IMR-90 (cell line): Measurements from ENCODE around the gene BECN2. TPM values are rescaled to one million over a fixed set of nuclear protein-coding genes. Genes with fewer than 3 reads are reported as not detected.

Experiments
- ATAC-seq: fragments of 200-7000 bp; cut with Tn5 transposase; 2 replicates; pipeline ENCODE4 v1.9.1; 2020; ENCODE audit warnings: low read depth, mild to moderate bottlenecking, moderate library complexity
- BruUV-seq: library from RNA; stranded (reverse); fragments of 400-500 nt; replicated peaks from 2 replicates; lab custom pipeline; 2021; lab: Mats Ljungman, UMichigan
- CTCF ChIA-PET: fragments of 300-600 bp; formaldehyde crosslinking; extraction: SDS; loops from one replicate; lab custom pipeline; 2021; ENCODE audit warnings: antibody characterized with exemption; lab: Yijun Ruan, JAX
- POLR2A ChIA-PET: fragments of 300-600 bp; sonication (Branson Sonifier 250); formaldehyde crosslinking; loops from one replicate; lab custom pipeline; 2022; ENCODE audit warnings: antibody characterized with exemption; ENCODE audit not compliant: unreplicated experiment; lab: Charles Lee
- DNase-seq: peaks from one replicate; pipeline ENCODE4 v3.0.0; 2013
- H2AFZ ChIP-seq: replicated peaks from 2 replicates; pipeline ENCODE3; 2013; ENCODE audit warnings: low read length, mild to moderate bottlenecking; ENCODE audit not compliant: poor library complexity
- H2AK5ac ChIP-seq: 2 replicates; pipeline ENCODE4 v1.6.1; 2013; ENCODE audit warnings: low read depth, low read length, inconsistent platforms
- H2AK9ac ChIP-seq: replicated peaks from 2 replicates; pipeline ENCODE3; 2013; ENCODE audit warnings: mild to moderate bottlenecking, low read depth, low read length, moderate library complexity; ENCODE audit not compliant: poor library complexity
- H2BK120ac ChIP-seq: 2 replicates; pipeline ENCODE4 v1.6.1; 2013; ENCODE audit warnings: low read depth, low read length, inconsistent platforms
- H2BK15ac ChIP-seq: 3 replicates; pipeline ENCODE4 v1.6.1; 2013; ENCODE audit warnings: low read depth, low read length, inconsistent platforms
- H2BK20ac ChIP-seq: 2 replicates; pipeline ENCODE4 v1.6.1; 2013; ENCODE audit warnings: low read depth, mild to moderate bottlenecking, inconsistent platforms, low read length, moderate library complexity
- H2BK5ac ChIP-seq: 2 replicates; pipeline ENCODE4 v1.6.1; 2013; ENCODE audit warnings: mild to moderate bottlenecking, low read depth, low read length, inconsistent platforms; ENCODE audit not compliant: poor library complexity, severe bottlenecking
- H3K14ac ChIP-seq: replicated peaks from 2 replicates; pipeline ENCODE4 v1.6.1; 2013; ENCODE audit warnings: low read depth, low read length, inconsistent platforms
- H3K18ac ChIP-seq: 2 replicates; pipeline ENCODE4 v1.6.1; 2013; ENCODE audit warnings: low read depth, low read length, control low read depth
- H3K23ac ChIP-seq: 2 replicates; pipeline ENCODE4 v1.6.1; 2013; ENCODE audit warnings: low read depth, low read length, inconsistent platforms
- H3K27ac ChIP-seq: 2 replicates; pipeline ENCODE4 v1.5.1; 2013; ENCODE audit warnings: mild to moderate bottlenecking, control low read depth, low read length; ENCODE audit not compliant: insufficient read depth
- H3K27me3 ChIP-seq: 2 replicates; pipeline ENCODE4 v1.6.1; 2013; ENCODE audit warnings: low read length; ENCODE audit not compliant: control insufficient read depth, insufficient read depth
- H3K36me3 ChIP-seq: 2 replicates; pipeline ENCODE4 v1.6.1; 2013; ENCODE audit warnings: low read length, mixed read lengths; ENCODE audit not compliant: control insufficient read depth, insufficient read depth
- H3K4ac ChIP-seq: 2 replicates; pipeline ENCODE4 v1.6.1; 2013; ENCODE audit warnings: low read depth, low read length, inconsistent platforms
- H3K4me1 ChIP-seq: 2 replicates; pipeline ENCODE4 v1.6.1; 2013; ENCODE audit warnings: low read length, mixed read lengths; ENCODE audit not compliant: control insufficient read depth, insufficient read depth
- H3K4me2 ChIP-seq: 2 replicates; pipeline ENCODE4 v1.6.1; 2013; ENCODE audit warnings: low read depth, mild to moderate bottlenecking, control low read depth, low read length, moderate library complexity
- H3K4me3 ChIP-seq: 2 replicates; pipeline ENCODE4 v1.5.1; 2013; ENCODE audit warnings: low read depth, mild to moderate bottlenecking, control low read depth, low read length, moderate library complexity; ENCODE audit not compliant: insufficient read depth
- H3K56ac ChIP-seq: 2 replicates; pipeline ENCODE4 v1.6.1; 2013; ENCODE audit warnings: low read length, inconsistent platforms; ENCODE audit not compliant: insufficient read depth; ENCODE audit errors: extremely low read depth
- H3K79me1 ChIP-seq, 2 experiments: 2 replicates each; pipeline ENCODE4 v1.6.1; 2013; ENCODE audit warnings: low read length in 2 of 2, inconsistent platforms in 1 of 2, low read depth in 1 of 2
- H3K9ac ChIP-seq: 2 replicates; pipeline ENCODE4 v1.6.1; 2013; ENCODE audit warnings: low read depth, low read length, control low read depth
- H3K9me1 ChIP-seq: 2 replicates; pipeline ENCODE4 v1.6.1; 2013; ENCODE audit warnings: low read length, inconsistent platforms; ENCODE audit not compliant: insufficient read depth
- H3K9me3 ChIP-seq: 2 replicates; pipeline ENCODE4 v1.6.1; 2013; ENCODE audit warnings: low read length; ENCODE audit not compliant: control insufficient read depth, insufficient read depth
- H4K20me1 ChIP-seq: 2 replicates; pipeline ENCODE4 v1.6.1; 2013; ENCODE audit warnings: low read length, inconsistent platforms; ENCODE audit not compliant: insufficient read depth
- H4K5ac ChIP-seq: 2 replicates; pipeline ENCODE4 v1.6.1; 2013; ENCODE audit warnings: mild to moderate bottlenecking, low read depth, low read length, control low read depth
- H4K8ac ChIP-seq, 2 experiments: 2 replicates each; pipeline ENCODE4 v1.6.1; 2013; ENCODE audit warnings: low read depth in 2 of 2, low read length in 2 of 2, control low read depth in 1 of 2, inconsistent platforms in 1 of 2
- H4K91ac ChIP-seq: 2 replicates; pipeline ENCODE4 v1.6.1; 2013; ENCODE audit warnings: low read depth, low read length, inconsistent platforms; ENCODE audit not compliant: insufficient read depth
- BHLHE40 ChIP-seq: fragments of 150-350 bp; IDR thresholded peaks from 2 replicates; pipeline ENCODE4 v1.6.1; 2016; ENCODE audit warnings: mild to moderate bottlenecking, low read depth, low read length
- CEBPB ChIP-seq: IDR thresholded peaks from 2 replicates; pipeline ENCODE4 v1.6.1; 2012; ENCODE audit warnings: low read depth, low read length, improper control_type of control experiment
- CHD1 ChIP-seq: IDR thresholded peaks from 2 replicates; pipeline ENCODE4 v1.6.1; 2012; ENCODE audit warnings: low read depth, low read length, improper control_type of control experiment
- FOS ChIP-seq: fragments of 150-350 bp; IDR thresholded peaks from 2 replicates; pipeline ENCODE4 v1.6.1; 2016; ENCODE audit warnings: low read depth, low read length
- MAFK ChIP-seq: IDR thresholded peaks from 2 replicates; pipeline ENCODE4 v1.6.1; 2012; ENCODE audit warnings: low read depth, low read length, improper control_type of control experiment
- MAZ ChIP-seq: IDR thresholded peaks from 2 replicates; pipeline ENCODE4 v1.6.1; 2012; ENCODE audit warnings: low read depth, mild to moderate bottlenecking, low read length, improper control_type of control experiment, moderate library complexity, borderline replicate concordance
- MXI1 ChIP-seq: IDR thresholded peaks from 2 replicates; pipeline ENCODE4 v1.6.1; 2012; ENCODE audit warnings: low read depth, mild to moderate bottlenecking, low read length, moderate library complexity, borderline replicate concordance
- NFE2L2 ChIP-seq: fragments of 150-350 bp; IDR thresholded peaks from 2 replicates; pipeline ENCODE4 v1.6.1; 2016; ENCODE audit warnings: low read depth, mild to moderate bottlenecking, low read length
- POLR2A ChIP-seq: IDR thresholded peaks from 2 replicates; pipeline ENCODE4 v1.6.1; 2012; ENCODE audit warnings: mild to moderate bottlenecking, low read depth, low read length
- RAD21 ChIP-seq: IDR thresholded peaks from 2 replicates; pipeline ENCODE4 v1.6.1; 2012; ENCODE audit warnings: low read length, improper control_type of control experiment
- RCOR1 ChIP-seq: IDR thresholded peaks from 2 replicates; pipeline ENCODE4 v1.6.1; 2012; ENCODE audit warnings: mild to moderate bottlenecking, low read length, improper control_type of control experiment; ENCODE audit not compliant: insufficient replicate concordance
- SMC3 ChIP-seq: fragments of 150-350 bp; IDR thresholded peaks from 2 replicates; pipeline ENCODE4 v1.6.1; 2016; ENCODE audit warnings: low read depth, mild to moderate bottlenecking, antibody characterized with exemption, low read length, moderate library complexity
- WGBS, 2 experiments: methylation state at CpG; one replicate each; pipeline versions ENCODE4 v1.1.5 to v1.1.7; 2013; ENCODE audit warnings: missing lambda C conversion rate in 2 of 2; ENCODE audit not compliant: insufficient read length in 1 of 2; ENCODE audit errors: extremely low coverage in 2 of 2; 5-methylcytosine and 5-hydroxymethylcytosine counted together
- dilution Hi-C: fragments of 300-500 bp; cut with HindIII; formaldehyde crosslinking; loops from one replicate; pipeline ENCODE4 v1.14.3; 2018; ENCODE audit warnings: low sequenced_read_pairs; ENCODE audit not compliant: unreplicated experiment
- in situ Hi-C: fragments of 300-500 bp; cut with MboI; formaldehyde crosslinking; loops from 3 replicates; pipeline ENCODE4 v1.14.3; 2019; ENCODE audit warnings: low sequenced_read_pairs, inconsistent platforms, mixed read lengths
- intact Hi-C: fragments of 100-400 bp; cut with micrococcal nuclease; formaldehyde crosslinking; loops from 2 replicates; pipeline ENCODE4 v1.10.0; 2022
- polyA plus RNA-seq, 3 experiments: library from polyadenylated mRNA; depleted of rRNA; stranded (reverse); fragments of >200 nt; gene quantifications; 2 replicates each; pipeline ENCODE4 v1.2.3, GENCODE V29; 2012; ENCODE audit warnings: low replicate concordance in 1 of 3
- total RNA-seq: library from RNA; depleted of rRNA; stranded (reverse); fragments of >200 nt; gene quantifications from 2 replicates; pipeline ENCODE4 v1.2.3, GENCODE V29; 2012
- TF ChIP-seq, protein P1 (sequence below): conservative IDR thresholded peaks from 2 replicates; pipeline ENCODE4 v1.5.1; 2012; ENCODE audit warnings: mild to moderate bottlenecking, low read depth, low read length, improper control_type of control experiment
- TF ChIP-seq, protein P2 (sequence below): fragments of 150-350 bp; IDR thresholded peaks from 2 replicates; pipeline ENCODE4 v1.6.1; 2017; ENCODE audit warnings: mild to moderate bottlenecking, antibody characterized with exemption, low read length, low read depth
- TF ChIP-seq, protein P3 (sequence below): fragments of 150-350 bp; IDR thresholded peaks from 2 replicates; pipeline ENCODE4 v1.6.1; 2016; ENCODE audit warnings: low read depth, mild to moderate bottlenecking, low read length, moderate library complexity, borderline replicate concordance

Gene BECN2
- total and polyA plus RNA-seq, 2 of the 4 experiments (the other 2 are of a cell fraction), result not detected

DNA sequence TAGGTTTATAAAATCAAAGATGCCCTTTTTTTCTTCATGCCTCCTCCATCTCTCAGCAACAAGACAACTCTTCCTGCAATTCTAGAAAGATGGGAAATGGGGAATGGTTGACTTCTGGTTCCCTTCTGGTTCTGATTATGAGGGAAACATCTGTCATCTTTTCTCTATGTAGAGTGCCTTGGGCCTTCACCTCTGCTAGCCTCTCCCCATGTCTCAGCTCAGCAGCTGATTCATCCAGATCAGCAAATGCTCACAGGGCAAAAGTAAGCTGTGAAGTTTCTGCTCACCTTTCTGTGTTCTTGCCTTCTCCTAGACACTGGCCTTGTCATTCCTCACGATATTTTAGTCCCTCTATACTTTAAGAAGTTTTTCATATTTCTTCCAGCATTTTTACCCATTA is 17.8 kb upstream of the BECN2 start:
- Histone ChIP-seq H3K18ac (no peak overlapping the region), H2BK120ac (no peak overlapping the region), H2AK5ac (no peak overlapping the region), H4K8ac (no peak overlapping the region), H2AK9ac (no peak overlapping the region), H3K9me1 (no peaks in the 10 kb centered on the region), H3K14ac (no peak overlapping the region), H3K36me3 (no peaks in the 10 kb centered on the region), H3K9me3 (no peaks in the 10 kb centered on the region), H3K4ac (no peak overlapping the region), H3K4me2 (no peak overlapping the region), H4K20me1 (no peaks in the 10 kb centered on the region), H2AFZ (no peak overlapping the region), H3K27ac (no peak overlapping the region), H4K5ac (no peak overlapping the region), H3K27me3 (no peaks in the 10 kb centered on the region), H3K9ac (no peak overlapping the region), H3K4me1 (no peaks in the 10 kb centered on the region), H2BK5ac (no peak overlapping the region), H3K23ac (no peak overlapping the region), H2BK15ac (no peak overlapping the region), H4K91ac (no peak overlapping the region), H3K4me3 (no peak overlapping the region), H2BK20ac (no peak overlapping the region), H3K56ac (no peak overlapping the region), H3K79me1 (no peaks in the 10 kb centered on the region)
- no peak for ATAC-seq
- POLR2A ChIA-PET, result no interaction called here
- dilution Hi-C loops, result no loop called here
- DNase-seq, result no peak
- TF ChIP-seq RCOR1 (no peak), CHD1 (no peak), RAD21 (no peak), SMC3 (no peak), CEBPB (no peak), BHLHE40 (no peak), FOS (no peak), MXI1 (no peak), POLR2A (no peak), MAZ (no peak), NFE2L2 (no peak), MAFK (no peak)
- TF ChIP-seq, protein P1, sequence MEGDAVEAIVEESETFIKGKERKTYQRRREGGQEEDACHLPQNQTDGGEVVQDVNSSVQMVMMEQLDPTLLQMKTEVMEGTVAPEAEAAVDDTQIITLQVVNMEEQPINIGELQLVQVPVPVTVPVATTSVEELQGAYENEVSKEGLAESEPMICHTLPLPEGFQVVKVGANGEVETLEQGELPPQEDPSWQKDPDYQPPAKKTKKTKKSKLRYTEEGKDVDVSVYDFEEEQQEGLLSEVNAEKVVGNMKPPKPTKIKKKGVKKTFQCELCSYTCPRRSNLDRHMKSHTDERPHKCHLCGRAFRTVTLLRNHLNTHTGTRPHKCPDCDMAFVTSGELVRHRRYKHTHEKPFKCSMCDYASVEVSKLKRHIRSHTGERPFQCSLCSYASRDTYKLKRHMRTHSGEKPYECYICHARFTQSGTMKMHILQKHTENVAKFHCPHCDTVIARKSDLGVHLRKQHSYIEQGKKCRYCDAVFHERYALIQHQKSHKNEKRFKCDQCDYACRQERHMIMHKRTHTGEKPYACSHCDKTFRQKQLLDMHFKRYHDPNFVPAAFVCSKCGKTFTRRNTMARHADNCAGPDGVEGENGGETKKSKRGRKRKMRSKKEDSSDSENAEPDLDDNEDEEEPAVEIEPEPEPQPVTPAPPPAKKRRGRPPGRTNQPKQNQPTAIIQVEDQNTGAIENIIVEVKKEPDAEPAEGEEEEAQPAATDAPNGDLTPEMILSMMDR, result no peak
- TF ChIP-seq, protein P2, sequence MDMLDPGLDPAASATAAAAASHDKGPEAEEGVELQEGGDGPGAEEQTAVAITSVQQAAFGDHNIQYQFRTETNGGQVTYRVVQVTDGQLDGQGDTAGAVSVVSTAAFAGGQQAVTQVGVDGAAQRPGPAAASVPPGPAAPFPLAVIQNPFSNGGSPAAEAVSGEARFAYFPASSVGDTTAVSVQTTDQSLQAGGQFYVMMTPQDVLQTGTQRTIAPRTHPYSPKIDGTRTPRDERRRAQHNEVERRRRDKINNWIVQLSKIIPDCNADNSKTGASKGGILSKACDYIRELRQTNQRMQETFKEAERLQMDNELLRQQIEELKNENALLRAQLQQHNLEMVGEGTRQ, result no peak
- TF ChIP-seq, protein P3, sequence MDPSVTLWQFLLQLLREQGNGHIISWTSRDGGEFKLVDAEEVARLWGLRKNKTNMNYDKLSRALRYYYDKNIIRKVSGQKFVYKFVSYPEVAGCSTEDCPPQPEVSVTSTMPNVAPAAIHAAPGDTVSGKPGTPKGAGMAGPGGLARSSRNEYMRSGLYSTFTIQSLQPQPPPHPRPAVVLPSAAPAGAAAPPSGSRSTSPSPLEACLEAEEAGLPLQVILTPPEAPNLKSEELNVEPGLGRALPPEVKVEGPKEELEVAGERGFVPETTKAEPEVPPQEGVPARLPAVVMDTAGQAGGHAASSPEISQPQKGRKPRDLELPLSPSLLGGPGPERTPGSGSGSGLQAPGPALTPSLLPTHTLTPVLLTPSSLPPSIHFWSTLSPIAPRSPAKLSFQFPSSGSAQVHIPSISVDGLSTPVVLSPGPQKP, result no peak
- no TSS peak for BruUV-seq
- intact Hi-C loops, result no loop called here
- CTCF ChIA-PET, result no interaction called here
- WGBS, 2 experiments, result no CpG with 5 or more reads among the region's 1 CpG
- in situ Hi-C loops, result no loop called here
